Adipose tissue (tissue), 3 donors: ENCODE data around the gene FER. TPM values are rescaled to one million over a fixed set of nuclear protein-coding genes. Genes with fewer than 3 reads are reported as not detected.

Experiments
- H3K27ac ChIP-seq: one replicate; pipeline ENCODE4 v1.5.1; 2013; ENCODE audit warnings: low read depth, low read length
- WGBS, 3 donors: extraction: QIAGEN DNeasy Blood & Tissue Kit; methylation state at CpG; one replicate each; pipeline ENCODE4 v1.1.7; 2013; 5-methylcytosine and 5-hydroxymethylcytosine counted together
- polyA plus RNA-seq, 3 donors: library from polyadenylated mRNA; stranded (reverse); fragments of 200-250 nt; gene quantifications; one replicate each; pipeline ENCODE4 v1.2.3, GENCODE V29; 2013
- donor health status: healthy with polysubstance abuse.
- donor health status: Bipolar disorder and iron deficiency.
- donor health status: healthy.

Gene FER
- polyA plus RNA-seq, 3 donors: 1.3 to 2.9 (median 2.8) TPM

- WGBS, 3 donors: 69 to 77% (median 71%) methylated on average over 11 of the region's 11 CpGs
- no peak overlapping the region for H3K27ac ChIP-seq
Observed at GRCh38 chr5:109225716-109226625, 478.3 kb downstream of the FER start.

- 84 to 95% (median 90%) methylated on average over 2 of the region's 2 CpGs for WGBS, 3 donors
- H3K27ac ChIP-seq: no peak overlapping the region
Observed at GRCh38 chr5:109230369-109230768, 482.7 kb downstream of the FER start.

- no peak overlapping the region for H3K27ac ChIP-seq
- WGBS, 3 donors: 86 to 94% (median 89%) methylated on average over 2 of the region's 2 CpGs
Observed at GRCh38 chr5:109231331-109231730, 483.6 kb downstream of the FER start.

- WGBS, 3 donors: 79 to 90% (median 90%) methylated on average over 4 of the region's 4 CpGs
- no peak overlapping the region for H3K27ac ChIP-seq
Observed at GRCh38 chr5:109234381-109234780, 486.7 kb downstream of the FER start.

GRCh38 chr5:109239456-109239855, 491.8 kb downstream of the FER start:
- WGBS, 3 donors: 73 to 82% (median 75%) methylated on average over 5 of the region's 5 CpGs
- H3K27ac ChIP-seq: no peak overlapping the region

GRCh38 chr5:109242518-109242917, 494.8 kb downstream of the FER start:
- no peak overlapping the region for H3K27ac ChIP-seq

- 90 to 97% (median 96%) methylated on average over 2 of the region's 2 CpGs for WGBS, 3 donors
- H3K27ac ChIP-seq: no peak overlapping the region
Observed at GRCh38 chr5:109246395-109246794, 498.7 kb downstream of the FER start.
